OCI-LY1 (cell line): ENCODE results near the gene ZNF540.
A peak's percentile ranks its signal among the peaks of the same experiment; 100 is the strongest.

Experiments used
- H2AFZ ChIP-seq: fragments of 200-600 bp; sonication (generic), shearing (Covaris generic); 2 replicates; pipeline ENCODE4 v1.6.0; 2014; ENCODE audit warnings: antibody characterized with exemption, mild to moderate bottlenecking, low read length
- H3F3A ChIP-seq: fragments of 200-600 bp; sonication (generic), shearing (Covaris generic); 2 replicates; pipeline ENCODE4 v1.6.0; 2014; ENCODE audit warnings: mild to moderate bottlenecking, antibody characterized with exemption, low read length, moderate library complexity; ENCODE audit not compliant: insufficient read depth
- H3K27ac ChIP-seq: fragments of 200-600 bp; sonication (generic); 2 replicates; pipeline ENCODE4 v1.5.1; 2014; ENCODE audit warnings: low read length, mixed run types, mild to moderate bottlenecking, low read depth; ENCODE audit not compliant: poor library complexity, severe bottlenecking
- H3K27me3 ChIP-seq: fragments of 200-600 bp; sonication (generic); 2 replicates; pipeline ENCODE4 v1.6.0; 2014; ENCODE audit warnings: antibody characterized with exemption, mild to moderate bottlenecking, low read length, moderate library complexity; ENCODE audit not compliant: insufficient read depth
- H3K36me3 ChIP-seq: fragments of 200-600 bp; sonication (generic); 2 replicates; pipeline ENCODE4 v1.6.1; 2014; ENCODE audit warnings: mild to moderate bottlenecking, antibody characterized with exemption, low read length, moderate library complexity, mixed read lengths; ENCODE audit not compliant: insufficient read depth
- H3K4me1 ChIP-seq: fragments of 200-600 bp; sonication (generic); 2 replicates; pipeline ENCODE4 v1.5.1; 2014; ENCODE audit warnings: mild to moderate bottlenecking, low read length, moderate library complexity; ENCODE audit not compliant: insufficient read depth, severe bottlenecking
- H3K4me2 ChIP-seq: fragments of 200-600 bp; sonication (generic), shearing (Covaris generic); 2 replicates; pipeline ENCODE4 v1.6.1; 2014; ENCODE audit warnings: low read length
- H3K4me3 ChIP-seq: fragments of 200-600 bp; sonication (generic); 2 replicates; pipeline ENCODE4 v1.5.1; 2014; ENCODE audit warnings: low read length, low read depth, mild to moderate bottlenecking, mixed read lengths; ENCODE audit not compliant: poor library complexity, severe bottlenecking
- H3K79me2 ChIP-seq: fragments of 200-600 bp; shearing (Covaris generic); 2 replicates; pipeline ENCODE4 v1.6.1; 2016; ENCODE audit warnings: mixed run types, low read length, mixed read lengths; ENCODE audit not compliant: insufficient read depth
- H3K9ac ChIP-seq: fragments of 200-600 bp; sonication (generic), shearing (Covaris generic); 2 replicates; pipeline ENCODE4 v1.6.1; 2014; ENCODE audit warnings: mild to moderate bottlenecking, low read length, mixed read lengths
- H3K9me2 ChIP-seq: fragments of 200-600 bp; sonication (generic), shearing (Covaris generic); 2 replicates; pipeline ENCODE4 v1.6.1; 2014; ENCODE audit warnings: low read depth, mild to moderate bottlenecking, low read length, mixed read lengths
- H3K9me3 ChIP-seq: fragments of 200-600 bp; shearing (Covaris generic); 2 replicates; pipeline ENCODE4 v1.6.1; 2014; ENCODE audit warnings: low read length, mixed read lengths
- H4K20me1 ChIP-seq: fragments of 200-600 bp; sonication (generic), shearing (Covaris generic); 2 replicates; pipeline ENCODE4 v1.6.0; 2016; ENCODE audit warnings: mild to moderate bottlenecking, low read length; ENCODE audit not compliant: insufficient read depth
- EZH2 ChIP-seq: fragments of 200-600 bp; sonication (generic), shearing (Covaris generic); IDR thresholded peaks from 2 replicates; pipeline ENCODE4 v1.8.0; 2017; ENCODE audit warnings: borderline replicate concordance, mixed run types, mild to moderate bottlenecking, antibody characterized with exemption, low read length, moderate library complexity, mixed read lengths
- TF ChIP-seq, protein P1 (sequence below): fragments of 200-600 bp; sonication (generic), shearing (Covaris generic); IDR thresholded peaks from 2 replicates; pipeline ENCODE4 v1.5.1; 2017; ENCODE audit warnings: mild to moderate bottlenecking, antibody characterized with exemption, low read length, moderate library complexity, mixed read lengths

The ZNF540 gene

DNA sequence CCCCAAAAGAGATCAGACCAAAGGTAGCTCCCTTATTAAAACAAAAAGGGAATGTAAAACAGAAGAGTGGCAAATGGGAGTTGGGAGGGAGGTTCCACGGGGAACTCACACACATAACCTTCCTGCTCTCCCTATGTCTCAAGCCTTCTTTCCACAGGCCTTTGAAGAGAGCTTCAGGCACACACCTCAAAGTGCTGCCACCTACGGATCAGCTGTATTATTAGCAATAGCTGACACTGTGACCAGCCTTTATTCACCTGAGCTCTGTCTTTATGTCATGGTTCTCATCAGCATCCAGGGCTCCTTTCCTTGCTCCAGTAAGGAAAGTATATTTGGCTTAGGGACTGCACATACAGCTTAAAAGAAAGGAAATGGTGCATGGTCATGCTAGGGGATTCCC is 11.3 kb upstream of the ZNF540 start:
- Histone ChIP-seq H3K36me3 (peaks cover 78% of the 10 kb centered on the region), H3K79me2 (no peaks in the 10 kb centered on the region), H4K20me1 (no peaks in the 10 kb centered on the region), H3K9me3 (peaks cover 46% of the 10 kb centered on the region), H3K27ac (no peak overlapping the region), H3K9ac (no peak overlapping the region), H3K4me1 (no peaks in the 10 kb centered on the region), H3K27me3 (no peaks in the 10 kb centered on the region), H3K4me3 (no peak overlapping the region), H3K4me2 (no peak overlapping the region), H3F3A (no peaks in the 10 kb centered on the region), H3K9me2 (no peaks in the 10 kb centered on the region), H2AFZ (no peak overlapping the region)
- TF ChIP-seq, protein P1, sequence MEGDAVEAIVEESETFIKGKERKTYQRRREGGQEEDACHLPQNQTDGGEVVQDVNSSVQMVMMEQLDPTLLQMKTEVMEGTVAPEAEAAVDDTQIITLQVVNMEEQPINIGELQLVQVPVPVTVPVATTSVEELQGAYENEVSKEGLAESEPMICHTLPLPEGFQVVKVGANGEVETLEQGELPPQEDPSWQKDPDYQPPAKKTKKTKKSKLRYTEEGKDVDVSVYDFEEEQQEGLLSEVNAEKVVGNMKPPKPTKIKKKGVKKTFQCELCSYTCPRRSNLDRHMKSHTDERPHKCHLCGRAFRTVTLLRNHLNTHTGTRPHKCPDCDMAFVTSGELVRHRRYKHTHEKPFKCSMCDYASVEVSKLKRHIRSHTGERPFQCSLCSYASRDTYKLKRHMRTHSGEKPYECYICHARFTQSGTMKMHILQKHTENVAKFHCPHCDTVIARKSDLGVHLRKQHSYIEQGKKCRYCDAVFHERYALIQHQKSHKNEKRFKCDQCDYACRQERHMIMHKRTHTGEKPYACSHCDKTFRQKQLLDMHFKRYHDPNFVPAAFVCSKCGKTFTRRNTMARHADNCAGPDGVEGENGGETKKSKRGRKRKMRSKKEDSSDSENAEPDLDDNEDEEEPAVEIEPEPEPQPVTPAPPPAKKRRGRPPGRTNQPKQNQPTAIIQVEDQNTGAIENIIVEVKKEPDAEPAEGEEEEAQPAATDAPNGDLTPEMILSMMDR = no peak; the same call in 1 of the 2 replicates
- no peak for TF ChIP-seq EZH2

DNA sequence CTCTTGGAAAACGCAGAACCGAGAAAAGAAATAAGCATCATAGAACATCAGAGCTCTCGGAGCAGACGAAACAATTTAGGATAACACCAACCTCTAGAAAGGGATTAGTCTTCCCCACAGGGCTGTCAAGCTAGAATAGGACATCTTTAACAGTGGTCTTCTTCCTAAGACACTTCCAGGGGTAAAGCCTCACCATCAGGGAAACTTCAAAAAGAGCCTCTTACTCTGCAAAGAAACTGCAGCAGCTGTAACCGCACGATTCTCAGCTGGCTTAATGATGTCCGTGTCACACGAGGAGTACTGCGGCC is 726 bp upstream of the ZNF540 start:
- peak overlapping the region; percentile 81 for H3K4me3 ChIP-seq
- peaks cover 16% of the 10 kb centered on the region for H3K4me1 ChIP-seq
- H3K79me2 ChIP-seq = no peaks in the 10 kb centered on the region
- H3K9ac ChIP-seq = peak overlapping the region; percentile 79
- peak overlapping the region; percentile 81 for H3K27ac ChIP-seq
- peaks cover 7% of the 10 kb centered on the region; the same call in 1 of the 2 replicates for H3K9me3 ChIP-seq
- no peaks in the 10 kb centered on the region for H3F3A ChIP-seq
- H3K36me3 ChIP-seq = peaks cover 7% of the 10 kb centered on the region
- no peak for TF ChIP-seq EZH2
- TF ChIP-seq, protein P1 = no peak
- H2AFZ ChIP-seq = peak overlapping the region; percentile 29
- H4K20me1 ChIP-seq = no peaks in the 10 kb centered on the region
- peak overlapping the region; percentile 81 for H3K4me2 ChIP-seq
- no peaks in the 10 kb centered on the region for H3K27me3 ChIP-seq
- H3K9me2 ChIP-seq = no peaks in the 10 kb centered on the region

DNA sequence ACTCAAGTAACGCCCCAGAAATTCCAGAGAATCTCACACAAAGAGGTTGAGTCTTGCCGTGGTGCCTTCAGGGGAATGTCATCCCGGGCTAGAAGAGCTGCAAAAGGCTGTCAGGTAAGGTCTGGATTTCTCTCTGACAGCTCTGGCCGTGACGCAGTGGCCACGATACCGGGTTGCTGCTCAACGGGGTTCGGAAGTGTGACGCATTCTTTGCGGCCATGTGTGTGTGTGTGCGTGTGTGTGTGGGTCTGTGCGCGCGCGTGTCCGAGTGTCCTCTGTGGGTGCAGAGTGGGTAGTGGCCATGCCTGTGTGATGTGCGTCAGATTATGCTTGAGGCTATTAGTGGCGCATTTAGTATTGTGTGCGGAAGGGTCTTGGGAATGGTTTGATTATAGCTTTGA is 306 bp downstream of the ZNF540 start:
- Histone ChIP-seq H4K20me1 (no peaks in the 10 kb centered on the region), H3K79me2 (no peaks in the 10 kb centered on the region), H3F3A (no peaks in the 10 kb centered on the region), H3K27me3 (no peaks in the 10 kb centered on the region), H2AFZ (peak overlapping the region; percentile 54), H3K4me2 (peak overlapping the region; percentile 81), H3K27ac (no peak overlapping the region), H3K9me2 (no peaks in the 10 kb centered on the region), H3K9ac (peak overlapping the region; percentile 79), H3K9me3 (peaks cover 7% of the 10 kb centered on the region; the same call in 1 of the 2 replicates), H3K4me1 (peaks cover 16% of the 10 kb centered on the region), H3K36me3 (peaks cover 15% of the 10 kb centered on the region), H3K4me3 (peak overlapping the region; percentile 81)
- TF ChIP-seq, protein P1 = no peak
- TF ChIP-seq EZH2 = no peak
